Measurements from ENCODE around the gene MRPL58. TPM values are rescaled to one million over a fixed set of nuclear protein-coding genes. Genes with fewer than 3 reads are reported as not detected.

Gene MRPL58
- total RNA-seq, 1 donor from 2014 or later = 16.2 TPM

DNA sequence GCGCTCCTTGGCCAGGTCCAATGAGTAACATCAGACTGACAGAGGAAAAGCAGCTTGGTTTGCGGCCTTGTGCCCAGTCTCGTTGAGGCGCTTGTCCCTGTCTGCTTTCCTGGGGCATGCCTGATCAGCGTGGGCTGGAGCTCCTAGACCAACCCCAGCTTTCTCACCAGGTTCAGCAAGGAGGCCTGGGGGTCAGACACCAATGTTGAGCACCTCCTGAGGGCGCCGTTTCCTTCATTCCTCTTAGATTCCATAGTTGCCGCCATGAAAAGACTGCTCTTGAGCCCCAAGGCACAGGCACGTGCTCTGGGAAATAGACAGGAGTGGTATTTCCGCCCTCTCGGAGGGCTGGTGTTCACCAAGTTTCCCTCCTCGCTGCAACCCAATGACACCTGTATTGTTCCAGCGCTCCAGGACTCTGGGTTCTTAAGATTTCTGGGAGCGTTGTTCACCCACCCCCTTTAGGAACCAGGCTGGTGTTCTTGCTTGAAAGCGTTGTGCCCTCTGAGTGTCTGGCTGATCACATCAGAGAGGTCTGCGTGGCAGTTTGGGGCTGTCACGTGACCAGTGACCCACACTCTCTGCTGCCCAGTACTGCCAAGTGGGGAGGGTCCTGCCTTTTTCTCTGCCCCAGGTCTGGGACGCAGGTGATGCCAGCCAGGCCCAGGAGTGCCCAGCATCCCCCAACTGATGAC, 52.5 kb downstream of the MRPL58 start:
- no peak for DNase-seq (ENCODE audit: low spot score)
- Mint-ChIP-seq H3K27me3 (ENCODE audit: unreplicated experiment) (peaks cover 5% of the 10 kb centered on the region), H3K4me3 (ENCODE audit: unreplicated experiment) (peak overlapping the region; percentile 23), H3K27ac (ENCODE audit: unreplicated experiment) (no peak overlapping the region), H3K9me3 (ENCODE audit: unreplicated experiment) (no peaks in the 10 kb centered on the region), H3K36me3 (ENCODE audit: low read depth, unreplicated experiment) (peaks cover 27% of the 10 kb centered on the region), H3K4me1 (ENCODE audit: unreplicated experiment) (peaks cover 8% of the 10 kb centered on the region)
- TF ChIP-seq, protein P1, sequence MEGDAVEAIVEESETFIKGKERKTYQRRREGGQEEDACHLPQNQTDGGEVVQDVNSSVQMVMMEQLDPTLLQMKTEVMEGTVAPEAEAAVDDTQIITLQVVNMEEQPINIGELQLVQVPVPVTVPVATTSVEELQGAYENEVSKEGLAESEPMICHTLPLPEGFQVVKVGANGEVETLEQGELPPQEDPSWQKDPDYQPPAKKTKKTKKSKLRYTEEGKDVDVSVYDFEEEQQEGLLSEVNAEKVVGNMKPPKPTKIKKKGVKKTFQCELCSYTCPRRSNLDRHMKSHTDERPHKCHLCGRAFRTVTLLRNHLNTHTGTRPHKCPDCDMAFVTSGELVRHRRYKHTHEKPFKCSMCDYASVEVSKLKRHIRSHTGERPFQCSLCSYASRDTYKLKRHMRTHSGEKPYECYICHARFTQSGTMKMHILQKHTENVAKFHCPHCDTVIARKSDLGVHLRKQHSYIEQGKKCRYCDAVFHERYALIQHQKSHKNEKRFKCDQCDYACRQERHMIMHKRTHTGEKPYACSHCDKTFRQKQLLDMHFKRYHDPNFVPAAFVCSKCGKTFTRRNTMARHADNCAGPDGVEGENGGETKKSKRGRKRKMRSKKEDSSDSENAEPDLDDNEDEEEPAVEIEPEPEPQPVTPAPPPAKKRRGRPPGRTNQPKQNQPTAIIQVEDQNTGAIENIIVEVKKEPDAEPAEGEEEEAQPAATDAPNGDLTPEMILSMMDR (IDR thresholded peaks at IDR 0.05; ENCODE audit: unreplicated experiment) = no peak

DNA sequence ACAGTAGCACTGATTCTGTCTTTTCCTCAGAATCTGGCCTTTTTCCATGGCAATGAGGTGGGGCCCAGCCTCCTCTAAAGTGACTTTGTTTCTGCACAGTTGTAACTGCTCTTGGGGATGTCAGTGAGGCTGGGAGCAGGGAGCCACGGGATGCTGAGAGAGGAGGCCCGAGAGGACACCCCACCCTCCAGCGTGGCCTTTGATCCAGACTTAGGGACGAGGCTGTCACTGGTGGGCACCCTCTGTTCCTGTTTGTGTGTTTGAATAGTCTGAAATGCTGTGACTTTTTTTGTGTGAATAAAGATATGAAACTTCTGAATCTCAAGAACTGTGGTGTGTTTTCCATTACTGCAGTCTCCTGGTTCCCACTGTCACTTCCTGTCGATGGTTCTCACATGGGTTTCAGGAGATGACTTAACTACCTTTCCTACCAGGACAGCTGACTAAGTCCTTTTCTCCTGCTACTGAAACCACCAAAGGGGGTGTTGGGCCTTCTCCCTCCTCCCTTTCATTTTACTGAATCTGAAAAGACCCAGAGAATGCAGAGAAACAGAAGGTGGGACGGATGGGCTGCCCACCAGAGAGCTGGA, 53.2 kb downstream of the MRPL58 start:
- no peaks in the 10 kb centered on the region for H3K9me3 Mint-ChIP-seq (ENCODE audit: unreplicated experiment)
- peaks cover 7% of the 10 kb centered on the region for H3K4me1 Mint-ChIP-seq (ENCODE audit: unreplicated experiment)
- peaks cover 27% of the 10 kb centered on the region for H3K36me3 Mint-ChIP-seq (ENCODE audit: low read depth, unreplicated experiment)
- no peak overlapping the region for H3K27ac Mint-ChIP-seq (ENCODE audit: unreplicated experiment)
- TF ChIP-seq, protein P1 (IDR thresholded peaks at IDR 0.05; ENCODE audit: unreplicated experiment) = no peak
- H3K27me3 Mint-ChIP-seq (ENCODE audit: unreplicated experiment) = peaks cover 5% of the 10 kb centered on the region
- no peak for DNase-seq (ENCODE audit: low spot score)
- H3K4me3 Mint-ChIP-seq (ENCODE audit: unreplicated experiment) = no peak overlapping the region

DNA sequence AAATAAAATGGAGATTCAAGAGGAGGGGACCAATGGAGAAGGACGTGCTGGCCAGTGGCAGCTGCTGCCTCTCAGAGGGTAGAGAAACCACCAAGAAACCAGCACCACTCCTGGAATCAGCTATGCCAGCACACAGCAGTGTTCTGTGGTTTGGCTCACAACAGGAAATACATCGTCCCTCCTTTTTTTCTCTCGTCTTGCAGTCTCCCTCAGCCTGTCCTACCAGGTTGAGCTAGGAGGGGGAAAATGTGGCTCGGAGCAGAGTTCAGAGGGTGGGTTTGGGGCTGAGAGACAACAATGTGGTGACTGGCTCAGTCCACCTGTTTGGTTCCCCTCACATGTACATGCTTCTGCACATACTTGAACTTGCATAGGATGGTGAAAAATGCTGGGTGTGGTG, 55.4 kb downstream of the MRPL58 start:
- H3K27ac Mint-ChIP-seq (ENCODE audit: unreplicated experiment) = no peak overlapping the region
- peaks cover 14% of the 10 kb centered on the region for H3K36me3 Mint-ChIP-seq (ENCODE audit: low read depth, unreplicated experiment)
- H3K27me3 Mint-ChIP-seq (ENCODE audit: unreplicated experiment) = peaks cover 2% of the 10 kb centered on the region
- peaks cover 7% of the 10 kb centered on the region for H3K4me1 Mint-ChIP-seq (ENCODE audit: unreplicated experiment)
- H3K9me3 Mint-ChIP-seq (ENCODE audit: unreplicated experiment) = no peaks in the 10 kb centered on the region
- no peak overlapping the region for H3K4me3 Mint-ChIP-seq (ENCODE audit: unreplicated experiment)
- TF ChIP-seq, protein P1 (IDR thresholded peaks at IDR 0.05; ENCODE audit: unreplicated experiment) = no peak
- DNase-seq (ENCODE audit: low spot score) = no peak

DNA sequence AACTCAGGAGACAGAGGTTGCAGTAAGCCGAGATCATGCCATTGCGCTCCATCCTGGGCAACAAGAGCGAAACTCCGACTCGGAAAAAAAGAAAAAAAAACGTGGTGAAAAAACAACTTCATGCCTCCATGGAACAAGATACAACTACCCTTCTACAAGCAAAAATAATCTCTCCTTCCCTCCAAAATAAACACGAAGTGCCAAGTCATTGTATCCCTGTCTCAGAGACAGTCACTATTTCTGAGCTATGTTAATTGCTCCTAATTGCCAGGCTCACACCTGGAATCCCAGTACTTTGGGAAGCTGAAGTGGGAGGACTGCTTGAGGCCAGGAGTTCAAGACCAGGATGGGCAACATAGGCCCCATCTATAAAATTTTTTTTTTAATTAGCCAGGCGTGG, 56.3 kb downstream of the MRPL58 start:
- H3K4me1 Mint-ChIP-seq (ENCODE audit: unreplicated experiment) = peaks cover 7% of the 10 kb centered on the region
- H3K36me3 Mint-ChIP-seq (ENCODE audit: low read depth, unreplicated experiment) = peaks cover 9% of the 10 kb centered on the region
- DNase-seq (ENCODE audit: low spot score) = no peak
- no peaks in the 10 kb centered on the region for H3K9me3 Mint-ChIP-seq (ENCODE audit: unreplicated experiment)
- H3K27me3 Mint-ChIP-seq (ENCODE audit: unreplicated experiment) = peaks cover 2% of the 10 kb centered on the region
- no peak overlapping the region for H3K4me3 Mint-ChIP-seq (ENCODE audit: unreplicated experiment)
- TF ChIP-seq, protein P1 (IDR thresholded peaks at IDR 0.05; ENCODE audit: unreplicated experiment) = no peak
- peak overlapping the region; percentile 36 for H3K27ac Mint-ChIP-seq (ENCODE audit: unreplicated experiment)

DNA sequence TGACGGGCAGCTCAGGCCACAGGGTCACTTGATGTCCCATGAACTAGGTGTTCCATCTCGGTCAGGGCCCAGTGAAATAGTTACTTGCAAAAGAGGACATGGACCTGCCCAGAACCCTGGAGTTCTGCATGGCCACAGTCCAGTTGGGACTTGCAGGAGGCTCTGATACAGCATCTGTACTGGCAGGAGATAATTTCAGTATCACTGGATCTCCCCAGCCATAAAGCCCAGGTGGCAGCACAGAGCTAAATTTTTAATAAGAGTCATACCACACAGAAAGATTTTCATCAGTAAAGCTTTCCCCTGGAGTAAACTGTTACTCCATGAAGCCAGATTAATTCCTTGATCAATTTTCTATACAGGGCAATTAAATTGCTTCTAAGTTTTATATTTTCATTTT, 57.3 kb downstream of the MRPL58 start:
- no peak overlapping the region for H3K27ac Mint-ChIP-seq (ENCODE audit: unreplicated experiment)
- H3K4me1 Mint-ChIP-seq (ENCODE audit: unreplicated experiment) = peaks cover 7% of the 10 kb centered on the region
- peaks cover 2% of the 10 kb centered on the region for H3K27me3 Mint-ChIP-seq (ENCODE audit: unreplicated experiment)
- no peak for DNase-seq (ENCODE audit: low spot score)
- TF ChIP-seq, protein P1 (IDR thresholded peaks at IDR 0.05; ENCODE audit: unreplicated experiment) = no peak
- H3K36me3 Mint-ChIP-seq (ENCODE audit: low read depth, unreplicated experiment) = no peaks in the 10 kb centered on the region
- H3K4me3 Mint-ChIP-seq (ENCODE audit: unreplicated experiment) = no peak overlapping the region
- no peaks in the 10 kb centered on the region for H3K9me3 Mint-ChIP-seq (ENCODE audit: unreplicated experiment)
